ENCODE measurements around the gene ST8SIA5.

DNA sequence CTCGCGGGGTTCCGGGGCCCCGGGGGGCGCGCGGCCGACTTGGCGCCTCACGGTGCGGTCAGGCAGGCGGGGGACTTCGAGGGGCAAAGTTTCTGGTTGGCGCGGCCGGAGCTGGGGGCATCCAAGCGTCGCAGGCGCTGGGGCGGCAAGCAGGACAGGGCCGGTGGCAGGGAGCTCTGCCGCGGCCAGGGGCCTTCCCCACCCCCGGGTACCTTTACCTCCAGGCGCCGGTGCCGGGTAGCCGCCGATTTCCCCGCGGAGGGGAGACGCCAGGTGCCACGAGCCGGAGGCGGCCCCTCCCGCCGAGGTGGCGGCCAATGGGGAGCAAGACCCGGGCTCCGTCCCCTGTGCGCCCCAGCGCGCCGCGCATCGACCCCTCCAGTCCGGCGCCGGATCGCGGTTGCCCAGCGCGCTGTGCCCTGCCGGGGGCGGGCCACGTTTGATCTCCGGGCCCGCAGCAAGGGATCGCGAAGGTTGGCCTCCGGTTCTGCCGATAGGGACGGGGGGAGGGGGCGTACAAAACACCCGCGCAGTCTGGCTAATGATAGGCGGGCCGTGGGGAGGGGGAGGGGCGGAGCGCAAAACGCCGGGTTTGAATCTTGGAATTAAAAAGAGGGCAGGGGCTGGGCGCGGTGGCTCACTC lies at the start of gene ST8SIA5:
- TF ChIP-seq, protein P1, sequence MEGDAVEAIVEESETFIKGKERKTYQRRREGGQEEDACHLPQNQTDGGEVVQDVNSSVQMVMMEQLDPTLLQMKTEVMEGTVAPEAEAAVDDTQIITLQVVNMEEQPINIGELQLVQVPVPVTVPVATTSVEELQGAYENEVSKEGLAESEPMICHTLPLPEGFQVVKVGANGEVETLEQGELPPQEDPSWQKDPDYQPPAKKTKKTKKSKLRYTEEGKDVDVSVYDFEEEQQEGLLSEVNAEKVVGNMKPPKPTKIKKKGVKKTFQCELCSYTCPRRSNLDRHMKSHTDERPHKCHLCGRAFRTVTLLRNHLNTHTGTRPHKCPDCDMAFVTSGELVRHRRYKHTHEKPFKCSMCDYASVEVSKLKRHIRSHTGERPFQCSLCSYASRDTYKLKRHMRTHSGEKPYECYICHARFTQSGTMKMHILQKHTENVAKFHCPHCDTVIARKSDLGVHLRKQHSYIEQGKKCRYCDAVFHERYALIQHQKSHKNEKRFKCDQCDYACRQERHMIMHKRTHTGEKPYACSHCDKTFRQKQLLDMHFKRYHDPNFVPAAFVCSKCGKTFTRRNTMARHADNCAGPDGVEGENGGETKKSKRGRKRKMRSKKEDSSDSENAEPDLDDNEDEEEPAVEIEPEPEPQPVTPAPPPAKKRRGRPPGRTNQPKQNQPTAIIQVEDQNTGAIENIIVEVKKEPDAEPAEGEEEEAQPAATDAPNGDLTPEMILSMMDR (IDR thresholded peaks at IDR 0.05): no peak
- TF ChIP-seq SOX15 (CRISPR knock-in tag; IDR thresholded peaks at IDR 0.05) (no peak), KAT7 (CRISPR knock-in tag; IDR thresholded peaks at IDR 0.05; ENCODE audit: borderline replicate concordance) (peak; percentile 71; the same call in 1 of the 2 replicates), CREB1 (CRISPR knock-in tag; IDR thresholded peaks at IDR 0.05) (no peak), JUN (CRISPR knock-in tag; IDR thresholded peaks at IDR 0.05) (no peak), ZNF121 (CRISPR knock-in tag; IDR thresholded peaks at IDR 0.05) (peak; percentile 99)
- TF ChIP-seq, protein P2, sequence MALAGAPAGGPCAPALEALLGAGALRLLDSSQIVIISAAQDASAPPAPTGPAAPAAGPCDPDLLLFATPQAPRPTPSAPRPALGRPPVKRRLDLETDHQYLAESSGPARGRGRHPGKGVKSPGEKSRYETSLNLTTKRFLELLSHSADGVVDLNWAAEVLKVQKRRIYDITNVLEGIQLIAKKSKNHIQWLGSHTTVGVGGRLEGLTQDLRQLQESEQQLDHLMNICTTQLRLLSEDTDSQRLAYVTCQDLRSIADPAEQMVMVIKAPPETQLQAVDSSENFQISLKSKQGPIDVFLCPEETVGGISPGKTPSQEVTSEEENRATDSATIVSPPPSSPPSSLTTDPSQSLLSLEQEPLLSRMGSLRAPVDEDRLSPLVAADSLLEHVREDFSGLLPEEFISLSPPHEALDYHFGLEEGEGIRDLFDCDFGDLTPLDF (CRISPR knock-in tag; IDR thresholded peaks at IDR 0.05): no peak
- TF ChIP-seq, protein P3, sequence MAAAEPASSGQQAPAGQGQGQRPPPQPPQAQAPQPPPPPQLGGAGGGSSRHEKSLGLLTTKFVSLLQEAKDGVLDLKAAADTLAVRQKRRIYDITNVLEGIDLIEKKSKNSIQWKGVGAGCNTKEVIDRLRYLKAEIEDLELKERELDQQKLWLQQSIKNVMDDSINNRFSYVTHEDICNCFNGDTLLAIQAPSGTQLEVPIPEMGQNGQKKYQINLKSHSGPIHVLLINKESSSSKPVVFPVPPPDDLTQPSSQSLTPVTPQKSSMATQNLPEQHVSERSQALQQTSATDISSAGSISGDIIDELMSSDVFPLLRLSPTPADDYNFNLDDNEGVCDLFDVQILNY (CRISPR knock-in tag; IDR thresholded peaks at IDR 0.05): no peak
- TF ChIP-seq, protein P4, sequence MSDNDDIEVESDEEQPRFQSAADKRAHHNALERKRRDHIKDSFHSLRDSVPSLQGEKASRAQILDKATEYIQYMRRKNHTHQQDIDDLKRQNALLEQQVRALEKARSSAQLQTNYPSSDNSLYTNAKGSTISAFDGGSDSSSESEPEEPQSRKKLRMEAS (CRISPR knock-in tag; IDR thresholded peaks at IDR 0.05): peak; percentile 70
- TF ChIP-seq, protein P5, sequence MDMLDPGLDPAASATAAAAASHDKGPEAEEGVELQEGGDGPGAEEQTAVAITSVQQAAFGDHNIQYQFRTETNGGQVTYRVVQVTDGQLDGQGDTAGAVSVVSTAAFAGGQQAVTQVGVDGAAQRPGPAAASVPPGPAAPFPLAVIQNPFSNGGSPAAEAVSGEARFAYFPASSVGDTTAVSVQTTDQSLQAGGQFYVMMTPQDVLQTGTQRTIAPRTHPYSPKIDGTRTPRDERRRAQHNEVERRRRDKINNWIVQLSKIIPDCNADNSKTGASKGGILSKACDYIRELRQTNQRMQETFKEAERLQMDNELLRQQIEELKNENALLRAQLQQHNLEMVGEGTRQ (CRISPR knock-in tag; IDR thresholded peaks at IDR 0.05): no peak
